IPS-11a (cell line): ENCODE results near the gene CD1B.
"Not testable (repeated sequence)": the region's sequence is repeated elsewhere in the genome, so short reads cannot be mapped to it uniquely, and the experiment has no call there.

Source experiments
- H3K4me3 ChIP-seq: one replicate; pipeline ENCODE4 v1.5.1; 2013; ENCODE audit warnings: low read depth, low read length, control low read depth

The CD1B gene

GRCh38 chr1:158331481-158332150 lies at the start of gene CD1B:
Gene CD1B, minus strand, starts transcription at chr1:158331531. Its CDS starts 108 bp downstream, at chr1:158331423.
- H3K4me3 ChIP-seq: no peak within 1 kb of the TSS

GRCh38 chr1:158374860-158375259 lies 43.5 kb upstream of the CD1B start:
- H3K4me3 ChIP-seq: no peak overlapping the region

GRCh38 chr1:158374101-158374500 lies 42.8 kb upstream of the CD1B start:
- H3K4me3 ChIP-seq: not testable (repeated sequence)

GRCh38 chr1:158371188-158371953 lies 40.0 kb upstream of the CD1B start:
- no peak overlapping the region for H3K4me3 ChIP-seq

GRCh38 chr1:158366783-158367182 lies 35.5 kb upstream of the CD1B start:
- no peak overlapping the region for H3K4me3 ChIP-seq

- no peak overlapping the region for H3K4me3 ChIP-seq
Observed at GRCh38 chr1:158362941-158363340, 31.6 kb upstream of the CD1B start.

GRCh38 chr1:158362482-158362881 lies 31.2 kb upstream of the CD1B start:
- no peak overlapping the region for H3K4me3 ChIP-seq

GRCh38 chr1:158357441-158357840 lies 26.1 kb upstream of the CD1B start:
- no peak overlapping the region for H3K4me3 ChIP-seq

GRCh38 chr1:158356616-158357015 lies 25.3 kb upstream of the CD1B start:
- H3K4me3 ChIP-seq: no peak overlapping the region

GRCh38 chr1:158355773-158356285 lies 24.5 kb upstream of the CD1B start:
- H3K4me3 ChIP-seq: no peak overlapping the region

GRCh38 chr1:158354255-158354654 lies 22.9 kb upstream of the CD1B start:
- H3K4me3 ChIP-seq: no peak overlapping the region

- no peak within 1 kb of the TSS for H3K4me3 ChIP-seq
Observed at GRCh38 chr1:158353303-158354075, 22.2 kb upstream of the CD1B start, which contains the start of gene CD1E. Gene CD1E, plus strand, starts transcription at chr1:158353894. Its CDS starts 95 bp downstream, at chr1:158353989.

- H3K4me3 ChIP-seq: not testable (repeated sequence)
Observed at GRCh38 chr1:158348946-158349345, 17.6 kb upstream of the CD1B start.

- not testable (repeated sequence) for H3K4me3 ChIP-seq
Observed at GRCh38 chr1:158336413-158336812, 5.1 kb upstream of the CD1B start.

- no peak overlapping the region for H3K4me3 ChIP-seq
Observed at GRCh38 chr1:158335213-158335532, 3.8 kb upstream of the CD1B start.

GRCh38 chr1:158334526-158335212 lies 3.3 kb upstream of the CD1B start:
- no peak overlapping the region for H3K4me3 ChIP-seq

- H3K4me3 ChIP-seq: no peak overlapping the region
Observed at GRCh38 chr1:158333405-158334155, 2.2 kb upstream of the CD1B start.

- H3K4me3 ChIP-seq: no peak overlapping the region
Observed at GRCh38 chr1:158331106-158331425, 265 bp downstream of the CD1B start.

GRCh38 chr1:158330391-158331105 lies 783 bp downstream of the CD1B start:
- H3K4me3 ChIP-seq: no peak overlapping the region

GRCh38 chr1:158329733-158330132 lies 1.6 kb downstream of the CD1B start:
- no peak overlapping the region for H3K4me3 ChIP-seq
